Esophagus mucosa (tissue), 1 donor: Measurements from ENCODE around the gene CYP2R1. TPM values are rescaled to one million over a fixed set of nuclear protein-coding genes. Genes with fewer than 3 reads are reported as not detected.

Source experiments
- total RNA-seq: library from RNA; stranded (reverse); gene quantifications from one replicate; pipeline ENCODE4 v1.2.4, GENCODE V29; 2023
- donor health status: DM: yes; HTN: yes; CAD: no.

CYP2R1 gene
- total RNA-seq, 1 donor from 2014 or later = 14.4 TPM

Other genes starting within 250 kb of the CYP2R1 start
- gene PDE3B, start 248.4 kb downstream of the CYP2R1 start, total RNA-seq = 0.44 TPM
- not detected for gene CALCA, start 80.1 kb upstream of the CYP2R1 start, total RNA-seq
- not detected for gene CALCB, start 181.4 kb upstream of the CYP2R1 start, total RNA-seq
- gene INSC, start 222.7 kb upstream of the CYP2R1 start, total RNA-seq = 0.12 TPM